HepG2 (cell line): ENCODE results near the gene KANSL3. TPM values are rescaled to one million over a fixed set of nuclear protein-coding genes. Genes with fewer than 3 reads are reported as not detected.
A peak's percentile ranks its signal among the peaks of the same experiment; 100 is the strongest.

Source experiments
- FOXO1 ChIP-seq: sonication (generic); formaldehyde crosslinking; IDR thresholded peaks from 2 replicates; pipeline ENCODE4 v1.4.0; 2020; ENCODE audit warnings: missing genetic modification reagents
- RXRA ChIP-seq: sonication (generic); formaldehyde crosslinking; IDR thresholded peaks from 2 replicates; pipeline ENCODE4 v1.5.1; 2020; ENCODE audit warnings: missing genetic modification reagents
- SETDB1 ChIP-seq: sonication (generic); formaldehyde crosslinking; IDR thresholded peaks from 2 replicates; pipeline ENCODE4 v1.5.1; 2020; ENCODE audit warnings: missing genetic modification reagents, mild to moderate bottlenecking, borderline replicate concordance
- SPEN ChIP-seq: sonication (generic); formaldehyde crosslinking; IDR thresholded peaks from 2 replicates; pipeline ENCODE4 v1.5.1; 2020; ENCODE audit warnings: low read depth, mild to moderate bottlenecking, missing genetic modification reagents
- TIGD3 ChIP-seq: sonication (generic); formaldehyde crosslinking; IDR thresholded peaks from 2 replicates; pipeline ENCODE4 v1.5.1; 2020; ENCODE audit warnings: mild to moderate bottlenecking, missing genetic modification reagents, borderline replicate concordance
- ZNF263 ChIP-seq: sonication (generic); formaldehyde crosslinking; IDR thresholded peaks from 2 replicates; pipeline ENCODE4 v1.4.0; 2020; ENCODE audit warnings: missing genetic modification reagents
- ZNF276 ChIP-seq: sonication (generic); formaldehyde crosslinking; IDR thresholded peaks from 2 replicates; pipeline ENCODE4 v1.4.0; 2020; ENCODE audit warnings: mild to moderate bottlenecking, low read depth, missing genetic modification reagents
- ZNF710 ChIP-seq: sonication (generic); formaldehyde crosslinking; IDR thresholded peaks from 2 replicates; pipeline ENCODE4 v1.5.0; 2020; ENCODE audit warnings: mild to moderate bottlenecking, missing genetic modification reagents, borderline replicate concordance
- ZNF770 ChIP-seq: sonication (generic); formaldehyde crosslinking; IDR thresholded peaks from 2 replicates; pipeline ENCODE4 v1.5.0; 2020; ENCODE audit warnings: mild to moderate bottlenecking, missing genetic modification reagents
- polyA plus RNA-seq, 8 experiments: library from polyadenylated mRNA; depleted of rRNA in 3 of 8; stranded (reverse) in 7 of 8; unstranded in 1 of 8; fragments of >200 nt; fragmentation: Illumina TruSeq in 4 of 8; extraction: Trizol in 4 of 8; gene quantifications; 2 replicates each; pipeline versions ENCODE4 v1.2.1 to v1.2.3, GENCODE V29; 2011 to 2016; ENCODE audit warnings: low read depth in 4 of 8, missing spikeins in 1 of 8, mixed read lengths in 1 of 8; ENCODE audit not compliant: insufficient read depth in 1 of 8
- total RNA-seq, 5 experiments: library from RNA; depleted of rRNA; stranded (reverse); fragments of >200 nt; fragmentation: Illumina TruSeq; extraction: Trizol; gene quantifications; 2 replicates each; pipeline ENCODE4 v1.2.3, GENCODE V29; 2016; ENCODE audit warnings: low read depth in 1 of 5

KANSL3 gene
- total and polyA plus RNA-seq, 2 of the 13 experiments (the other 11 are each of a cell fraction or from before 2014, with no cell fraction given): 20.8 to 37.3 TPM

- TF ChIP-seq ZNF770 (CRISPR knock-in tag) (peak; percentile 67), TIGD3 (CRISPR knock-in tag) (no peak), FOXO1 (no peak), SETDB1 (CRISPR knock-in tag) (no peak), ZNF276 (CRISPR knock-in tag) (0 out of 2 replicates have a peak, but pooled peaks have one; percentile 34), ZNF263 (peak; percentile 56; the same call in 1 of the 2 replicates), SPEN (CRISPR knock-in tag) (0 out of 2 replicates have a peak, but pooled peaks have one; percentile 7), ZNF710 (CRISPR knock-in tag) (no peak), RXRA (CRISPR knock-in tag) (no peak)
These were observed 31.6 kb upstream of the KANSL3 start (continued) for GRCh38 chr2:96669539-96670215.
